GM21786 (cell line): Measurements from ENCODE around the gene CA4.

Source experiments
- ATAC-seq: cut with Tn5 transposase; IDR thresholded peaks from one replicate; pipeline ENCODE4 v1.9.1; 2021; ENCODE audit not compliant: unreplicated experiment

Gene CA4

DNA sequence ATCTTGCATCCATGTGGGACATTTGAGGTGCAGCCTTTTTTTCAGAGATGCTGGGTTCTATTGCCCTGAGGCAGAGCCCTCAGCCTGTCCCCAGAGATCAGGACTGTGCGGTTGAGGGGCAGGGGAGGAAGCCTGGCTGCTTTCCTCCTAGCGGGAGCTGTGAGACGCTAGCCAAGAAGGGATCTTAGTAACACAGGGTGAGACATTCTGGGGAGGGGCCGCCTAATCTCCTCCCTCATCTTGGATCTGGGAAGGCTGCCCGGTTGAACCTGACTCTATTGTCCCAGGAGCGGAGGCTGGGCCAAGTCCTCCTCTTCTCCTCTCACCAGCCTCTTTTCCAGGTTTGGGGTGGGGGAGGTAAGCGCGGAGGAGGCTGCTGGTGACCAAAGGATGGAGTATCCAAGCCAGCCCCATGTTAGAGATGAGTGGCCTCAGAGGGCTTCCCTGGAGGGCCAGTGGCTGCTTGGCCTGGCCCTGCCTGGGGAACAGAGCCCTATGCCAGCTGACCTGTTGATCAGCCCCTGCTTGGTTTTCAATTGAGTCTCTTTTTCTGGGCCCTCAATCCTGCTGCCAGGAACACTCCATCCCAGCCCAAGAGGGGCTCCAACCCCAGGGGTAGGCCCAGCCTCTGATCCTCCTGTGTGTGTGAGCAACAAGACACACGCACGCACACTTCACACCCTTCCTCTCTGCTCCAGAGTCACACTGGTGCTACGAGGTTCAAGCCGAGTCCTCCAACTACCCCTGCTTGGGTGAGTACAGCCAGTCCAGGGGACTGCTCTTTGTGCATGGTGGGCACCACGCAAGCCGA, 5.0 kb downstream of the CA4 start:
- no peak for ATAC-seq

DNA sequence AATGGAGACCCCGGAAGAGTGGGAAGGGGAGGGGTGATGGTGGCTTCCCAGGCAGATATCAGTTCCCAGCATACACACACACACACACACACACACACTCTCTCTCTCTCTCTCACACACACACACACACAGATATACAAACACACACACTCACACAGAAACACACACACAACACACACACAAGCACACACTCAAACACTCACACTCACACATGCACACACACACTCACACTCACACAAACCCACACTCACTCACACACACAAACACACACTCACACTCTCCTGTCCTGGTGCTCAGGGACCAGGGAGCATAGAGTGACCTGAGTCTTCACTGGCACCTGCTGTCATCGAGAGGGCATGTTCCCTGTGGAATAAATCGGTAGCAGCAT, 5.6 kb downstream of the CA4 start:
- ATAC-seq, result no peak

DNA sequence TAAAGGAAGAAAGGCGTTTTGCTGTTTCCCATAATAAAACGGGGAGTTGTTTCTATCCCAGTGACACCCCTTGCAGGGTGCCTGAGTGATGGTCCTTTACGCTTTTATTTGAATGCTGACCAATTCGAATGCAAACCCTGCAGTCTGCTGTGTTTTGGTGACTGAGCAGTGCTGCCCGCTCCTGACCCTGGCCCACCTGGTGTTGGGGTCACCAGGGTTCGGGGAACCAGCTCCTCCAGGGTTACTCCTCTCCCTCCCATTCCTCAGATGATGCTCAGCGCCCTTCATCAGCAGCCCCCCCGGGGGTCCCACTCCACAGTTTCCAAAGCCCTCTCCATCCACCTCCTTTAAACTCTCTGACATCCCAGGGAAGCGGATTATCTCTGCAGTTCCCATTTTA, 6.0 kb downstream of the CA4 start:
- ATAC-seq, result no peak

DNA sequence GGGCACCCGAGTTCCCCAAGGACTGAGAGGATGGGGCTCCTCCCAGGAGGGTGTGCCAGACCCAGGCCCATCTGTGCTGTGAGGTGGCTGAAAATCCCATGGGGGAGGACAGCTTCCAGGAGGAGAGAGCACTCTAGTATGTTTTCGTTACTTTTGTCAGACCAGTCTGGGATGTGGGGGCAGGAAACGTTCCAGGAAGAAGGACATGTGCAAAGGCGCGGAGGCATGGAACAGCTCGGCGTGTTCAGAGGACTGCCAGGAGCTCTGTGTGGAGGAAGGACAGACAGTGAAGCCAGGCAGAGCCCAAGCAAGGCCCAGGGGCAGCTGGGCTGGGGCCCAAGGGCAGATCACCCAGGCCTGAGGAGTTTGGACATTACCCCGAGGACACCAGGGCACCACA, 7.0 kb downstream of the CA4 start:
- ATAC-seq, result no peak

DNA sequence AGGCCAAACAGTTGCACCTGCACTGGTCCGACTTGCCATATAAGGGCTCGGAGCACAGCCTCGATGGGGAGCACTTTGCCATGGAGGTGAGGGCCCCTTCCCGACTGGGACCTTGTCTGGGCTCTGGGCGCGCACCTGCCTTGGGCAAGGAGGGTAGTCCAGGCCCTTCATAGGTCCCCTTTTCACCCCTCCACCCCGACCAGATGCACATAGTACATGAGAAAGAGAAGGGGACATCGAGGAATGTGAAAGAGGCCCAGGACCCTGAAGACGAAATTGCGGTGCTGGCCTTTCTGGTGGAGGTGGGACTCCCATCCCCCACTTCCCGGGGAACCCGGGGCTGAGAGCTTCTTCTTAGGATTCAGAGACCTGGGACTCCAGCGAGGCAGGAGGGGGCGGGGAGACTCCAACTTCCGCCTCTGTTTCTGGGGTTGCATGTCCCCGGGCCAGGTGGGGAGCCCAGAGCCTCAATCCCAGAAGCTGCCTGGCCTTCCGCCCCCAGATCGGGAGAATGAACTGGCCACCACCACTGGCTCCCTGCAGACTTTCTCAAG, 7.8 kb downstream of the CA4 start:
- no peak for ATAC-seq

DNA sequence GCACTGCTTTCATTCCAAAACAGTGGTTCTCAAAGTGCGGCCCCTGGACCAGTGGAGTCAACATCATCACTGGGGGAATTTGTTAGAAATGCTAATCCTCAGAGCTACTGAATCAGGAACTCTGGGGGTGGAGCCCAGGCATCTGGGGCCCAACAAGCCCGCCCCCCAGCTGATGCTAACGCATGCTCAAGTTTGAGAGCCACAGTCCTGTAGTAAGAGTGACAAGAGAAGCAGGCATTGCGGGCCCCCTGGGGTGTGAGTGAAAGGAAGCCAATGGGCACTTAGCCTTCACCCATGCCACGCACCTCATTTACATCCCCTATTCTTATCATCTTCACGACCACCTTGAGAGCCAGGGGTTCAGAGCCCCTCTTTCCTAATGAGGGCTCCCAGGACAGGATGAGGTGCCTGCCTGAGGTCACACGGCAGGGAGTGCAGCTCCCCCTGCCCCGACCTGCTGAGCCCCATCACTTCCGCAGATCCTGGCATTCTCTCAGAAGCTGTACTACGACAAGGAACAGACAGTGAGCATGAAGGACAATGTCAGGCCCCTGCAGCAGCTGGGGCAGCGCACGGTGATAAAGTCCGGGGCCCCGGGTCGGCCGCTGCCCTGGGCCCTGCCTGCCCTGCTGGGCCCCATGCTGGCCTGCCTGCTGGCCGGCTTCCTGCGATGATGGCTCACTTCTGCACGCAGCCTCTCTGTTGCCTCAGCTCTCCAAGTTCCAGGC, 9.1 kb downstream of the CA4 start:
- no peak for ATAC-seq

DNA sequence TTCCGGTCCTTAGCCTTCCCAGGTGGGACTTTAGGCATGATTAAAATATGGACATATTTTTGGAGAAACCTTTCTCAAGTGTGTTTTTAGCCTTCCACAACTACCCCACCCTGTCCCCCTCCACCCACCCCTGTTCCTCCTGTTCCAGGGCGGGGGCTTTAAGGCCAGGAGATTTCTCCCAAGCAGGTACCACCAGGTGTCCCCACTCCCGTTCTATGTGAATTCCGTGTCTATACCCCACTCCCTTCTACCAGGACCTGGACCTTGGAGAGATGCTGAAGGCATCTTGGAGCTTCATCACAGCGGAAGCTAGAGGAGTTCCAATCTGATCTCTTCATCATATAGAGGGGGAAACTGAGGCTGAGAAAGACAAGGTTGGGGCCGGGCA, 9.7 kb downstream of the CA4 start:
- ATAC-seq, result no peak

DNA sequence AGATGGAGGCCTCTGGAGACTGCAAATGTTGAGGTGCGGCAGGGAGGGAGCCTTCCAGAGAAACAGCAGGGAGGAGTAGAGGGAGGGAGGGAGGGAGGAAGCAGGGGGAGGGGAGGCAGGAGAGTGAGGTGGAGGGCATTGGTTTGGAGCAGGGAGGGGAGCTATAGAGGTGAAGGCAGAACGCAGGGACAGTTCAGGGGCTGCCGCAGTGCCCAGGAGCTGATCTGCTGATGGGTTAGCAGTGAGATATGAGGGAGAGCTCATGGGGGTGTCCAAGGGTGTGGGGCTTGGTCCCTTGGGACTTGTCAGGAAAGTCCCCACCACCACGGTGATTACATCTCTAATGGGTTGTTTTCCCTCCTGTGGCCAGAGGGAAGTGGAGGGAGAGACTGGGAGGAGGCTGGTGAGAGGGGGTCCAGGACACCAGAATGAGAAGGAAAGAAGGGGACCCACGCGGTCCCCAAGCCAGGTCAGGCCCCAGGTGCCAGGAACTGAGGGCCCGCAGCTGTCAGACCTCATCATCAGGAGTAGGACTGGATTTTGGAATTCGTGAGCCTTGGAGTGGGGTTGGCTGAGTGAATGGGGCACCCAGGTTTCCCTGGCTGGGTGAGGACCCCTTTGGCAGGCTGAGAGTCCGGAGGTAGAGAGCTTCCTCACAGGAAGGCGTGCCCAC, 11.2 kb downstream of the CA4 start:
- ATAC-seq, result no peak

DNA sequence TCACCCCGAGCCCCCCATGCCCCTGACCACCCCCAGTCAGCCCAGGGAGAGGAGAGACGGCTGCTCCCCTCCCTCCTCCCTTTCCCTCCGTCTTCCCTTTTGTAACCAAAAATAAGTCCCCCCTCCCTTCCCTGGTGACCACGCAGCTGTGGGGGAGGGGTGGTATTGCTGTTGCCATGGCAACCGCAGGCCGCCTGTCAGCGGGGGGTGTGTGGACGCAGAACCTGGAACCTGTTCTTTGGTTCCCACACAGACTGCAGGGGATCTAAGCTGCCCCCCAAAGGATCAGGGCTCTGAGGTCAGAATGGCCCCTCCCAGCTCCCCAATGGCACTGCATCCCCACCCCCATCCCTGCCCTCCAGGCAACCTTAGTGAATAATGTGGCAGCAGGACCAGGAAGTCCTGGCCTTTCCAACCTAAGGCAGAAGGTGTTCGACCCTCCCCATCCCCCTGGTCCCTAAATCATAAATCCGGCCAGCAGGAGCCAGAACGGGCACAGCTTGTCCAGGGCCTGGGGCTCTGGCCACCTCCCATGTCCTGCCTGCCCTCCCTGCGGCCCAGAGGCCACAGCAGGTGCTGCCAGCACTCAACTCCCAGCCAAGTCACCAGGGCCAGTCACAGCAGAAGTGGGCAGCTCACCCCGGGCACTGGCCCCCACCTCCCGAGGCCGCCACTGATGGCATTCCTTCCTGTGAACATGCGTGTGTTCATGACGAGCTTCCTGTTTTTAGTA, 12.0 kb downstream of the CA4 start:
- no peak for ATAC-seq

GRCh38 chr17:60163108-60163784, 13.5 kb downstream of the CA4 start:
- no peak for ATAC-seq

DNA sequence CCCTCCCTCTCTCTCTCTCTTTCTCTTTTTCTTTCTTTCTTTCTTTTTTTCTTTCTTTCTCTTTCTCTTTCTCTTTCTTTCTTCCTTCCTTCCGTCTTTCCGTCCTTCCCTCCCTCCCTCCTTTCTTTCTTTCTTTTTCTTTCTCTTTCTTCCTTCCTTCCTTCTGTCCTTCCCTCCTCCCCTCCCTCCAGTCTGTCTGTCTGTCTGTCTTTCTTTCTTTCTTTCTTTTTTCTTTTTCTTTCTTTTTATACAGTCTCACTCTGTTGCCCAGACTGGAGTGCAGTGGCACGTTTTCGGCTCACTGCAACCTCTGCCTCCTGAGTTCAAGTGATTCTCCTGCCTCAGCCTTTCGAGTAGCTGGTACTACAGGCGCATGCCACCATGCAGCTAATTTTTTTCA, 14.4 kb downstream of the CA4 start:
- no peak for ATAC-seq

GRCh38 chr17:60164697-60165096, 14.9 kb downstream of the CA4 start:
- no peak for ATAC-seq

DNA sequence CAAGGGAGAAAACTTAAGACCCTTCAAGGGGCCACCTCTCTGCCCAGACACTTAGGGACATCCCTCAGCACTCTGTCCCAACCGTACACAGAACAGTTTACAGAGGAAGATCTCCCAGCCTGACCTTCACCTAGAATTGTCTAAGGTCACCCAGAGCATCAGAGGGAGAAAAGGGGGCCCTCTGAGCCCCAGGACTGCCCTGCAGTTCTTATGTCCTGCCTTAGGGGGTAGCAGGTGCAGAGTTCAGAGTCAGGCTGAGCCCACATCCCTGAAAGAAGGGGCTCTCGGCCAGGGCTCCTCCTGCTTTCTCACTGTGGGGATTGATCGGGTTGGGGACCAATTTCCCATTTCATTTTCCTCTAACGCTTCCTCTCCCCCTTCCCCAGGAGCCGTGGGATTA, 15.4 kb downstream of the CA4 start:
- no peak for ATAC-seq

DNA sequence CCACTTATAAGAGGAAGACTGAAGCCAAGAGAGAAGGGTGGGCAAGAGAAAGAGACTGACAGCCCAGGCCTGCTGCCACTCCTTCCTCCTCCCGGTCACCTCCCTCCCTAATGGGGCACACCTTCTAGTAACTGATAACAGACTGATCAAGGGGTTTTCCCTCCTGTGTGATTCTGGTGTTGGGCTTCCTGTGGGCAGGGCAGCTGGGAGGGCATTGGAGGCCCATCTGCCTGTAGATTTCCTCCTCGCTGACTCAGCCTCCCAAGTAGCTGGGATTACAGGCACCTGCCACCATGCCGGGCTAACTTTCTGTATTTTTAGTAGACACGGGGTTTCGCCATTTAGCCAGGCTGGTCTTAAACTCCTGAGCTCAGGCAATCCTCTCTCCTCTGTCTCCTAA, 16.2 kb downstream of the CA4 start:
- no peak for ATAC-seq

DNA sequence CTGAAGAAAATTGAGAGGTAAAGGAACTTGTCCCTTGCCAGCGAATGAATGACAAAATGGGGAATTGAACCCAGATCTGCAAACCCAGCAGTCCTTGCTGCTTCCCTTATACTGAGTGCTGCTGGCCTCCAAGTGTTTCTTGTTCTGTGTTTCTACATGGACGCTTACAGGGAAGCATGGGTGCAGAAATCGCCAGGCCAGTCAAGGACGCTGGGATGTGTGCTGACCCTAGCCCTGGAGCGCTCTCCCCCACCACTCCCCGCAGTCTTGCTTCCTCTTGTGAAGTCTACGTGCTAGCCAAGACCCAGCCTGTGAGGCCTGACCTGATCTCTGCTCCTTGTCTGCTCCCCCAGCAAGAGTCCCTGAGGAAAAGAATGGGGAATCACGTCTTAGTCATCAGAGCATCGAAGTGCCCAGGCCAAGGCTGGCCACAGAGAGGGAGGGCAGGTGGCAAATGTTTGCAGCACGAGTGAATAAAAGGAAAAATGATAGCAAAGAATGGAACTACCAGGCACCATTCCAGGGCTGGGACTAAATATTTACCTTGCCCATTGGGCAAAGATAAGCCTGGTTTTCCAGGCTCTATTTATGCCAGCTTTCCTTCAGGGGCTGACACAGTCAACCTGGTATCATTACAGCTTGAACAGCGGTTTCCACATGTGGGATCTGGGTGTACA, 17.4 kb downstream of the CA4 start:
- ATAC-seq, result no peak

DNA sequence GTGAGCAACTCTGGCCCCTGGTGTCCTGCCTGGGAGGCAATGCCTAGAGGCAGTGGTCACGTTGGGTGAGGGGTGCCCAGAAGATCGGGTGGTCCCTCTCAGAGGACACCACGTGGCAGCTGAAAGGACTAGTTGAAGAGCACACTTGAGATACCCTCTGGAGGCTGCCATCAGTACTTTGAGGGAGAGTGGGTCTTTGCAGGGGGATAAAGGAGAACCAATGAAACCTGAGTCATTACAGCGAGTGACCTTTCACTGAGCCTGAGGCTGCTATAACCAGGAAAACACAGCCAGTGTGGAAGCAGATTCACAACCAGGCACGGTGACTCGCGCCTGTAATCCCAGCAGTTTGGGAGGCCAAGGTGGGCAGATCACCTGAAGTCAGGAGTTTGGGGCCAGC, 18.9 kb downstream of the CA4 start:
- ATAC-seq, result no peak

DNA sequence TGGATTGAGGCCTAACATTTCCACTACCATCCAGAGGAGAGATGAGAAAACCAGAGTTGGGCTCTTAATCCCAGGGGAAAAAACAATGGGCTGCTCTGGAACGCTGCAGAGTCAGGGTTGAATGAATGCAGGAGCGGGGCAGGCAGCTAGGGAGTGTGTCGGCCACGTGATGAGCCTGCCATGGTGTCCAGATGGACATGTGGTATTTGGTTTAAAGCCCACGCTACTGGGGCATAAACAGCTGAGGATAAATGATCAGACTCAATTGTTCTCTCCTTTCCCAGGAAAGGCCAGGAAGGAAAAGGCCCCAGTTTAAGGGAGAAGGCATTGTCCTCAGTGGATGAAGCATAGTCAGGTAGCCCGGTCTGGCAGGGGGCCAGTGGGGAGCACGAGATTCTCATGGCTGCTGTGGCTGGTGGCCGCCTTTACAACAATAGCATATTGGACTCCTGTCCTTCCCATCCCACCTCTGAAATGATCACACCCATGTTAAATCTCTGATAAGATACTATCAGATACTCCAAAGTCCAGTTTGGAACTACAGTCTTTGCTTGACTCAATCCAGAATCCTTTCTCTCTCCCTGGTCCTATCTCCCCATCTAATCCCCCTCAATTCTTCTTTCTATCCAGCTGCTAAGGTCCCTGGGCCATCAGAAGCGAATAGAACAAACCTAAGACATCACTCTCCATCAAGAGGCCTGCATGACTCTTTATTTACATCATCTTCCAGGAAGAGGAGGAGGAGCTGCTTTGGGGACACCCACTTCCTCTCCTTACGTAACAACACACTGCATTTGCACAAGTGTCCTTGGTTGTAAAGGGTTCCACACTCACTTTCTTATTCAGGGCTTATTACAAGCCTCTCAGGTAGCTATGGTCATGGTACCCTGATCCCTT, 20.4 kb downstream of the CA4 start:
- ATAC-seq, result no peak

DNA sequence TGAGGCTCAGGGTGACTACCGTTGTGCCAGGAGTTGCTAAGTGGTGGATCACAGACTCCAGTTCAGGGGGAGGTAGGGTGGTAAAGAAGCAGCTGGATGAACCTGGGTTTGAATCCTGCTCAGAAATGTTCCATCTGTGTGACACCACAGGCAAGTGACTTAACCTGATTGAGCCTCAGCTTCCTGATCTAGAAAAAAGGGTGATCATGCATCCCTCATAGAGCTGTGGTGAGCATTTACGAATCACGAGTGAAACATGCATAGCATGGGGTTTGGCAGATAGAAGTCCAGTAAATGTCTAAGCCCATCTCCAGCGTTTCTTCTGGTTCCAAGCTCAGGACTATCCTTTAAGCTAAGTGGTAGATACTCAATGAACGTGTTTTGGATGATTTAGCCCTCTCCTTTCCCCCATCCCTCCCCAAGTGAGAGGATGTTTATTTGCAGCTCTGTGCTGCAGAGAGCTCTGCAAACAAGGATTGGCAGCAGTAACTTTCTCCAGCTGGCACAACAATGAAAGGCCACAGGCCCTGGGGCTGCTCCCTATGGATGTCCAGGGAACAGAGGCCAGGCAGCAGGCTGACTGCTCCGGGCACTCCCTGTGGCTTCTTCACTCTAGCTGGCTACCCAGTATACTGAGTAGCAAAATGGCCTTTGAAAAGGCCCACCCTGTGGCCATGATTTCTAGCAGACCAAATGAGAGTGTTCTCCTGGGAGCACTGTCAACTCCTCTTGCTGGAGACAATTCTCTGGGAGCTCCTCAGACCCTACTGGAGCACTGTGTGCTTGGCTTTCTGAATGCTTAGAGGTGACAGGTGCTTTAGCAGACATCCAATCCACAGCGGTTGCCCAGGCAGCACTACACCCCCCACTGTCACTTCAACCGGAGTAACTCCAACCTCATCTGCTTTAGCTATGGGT, 21.3 kb downstream of the CA4 start:
- ATAC-seq, result no peak
